Endothelial cell of umbilical vein (primary cell): ENCODE measurements around the gene CYP19A1. TPM values are rescaled to one million over a fixed set of nuclear protein-coding genes. Genes with fewer than 3 reads are reported as not detected.

Source experiments
- BruUV-seq: library from RNA; stranded (reverse); fragments of 400-500 nt; replicated peaks from 2 replicates; lab custom pipeline; 2021; lab: Mats Ljungman, UMichigan
- CTCF ChIA-PET: fragments of 300-600, 350-600 bp; sonication (Branson Sonifier 250); formaldehyde crosslinking; loops from one replicate; lab custom pipeline; 2021; ENCODE audit warnings: antibody characterized with exemption, inconsistent platforms; lab: Charles Lee
- POLR2A ChIA-PET: fragments of 300-600, 350-600 bp; sonication (Branson Sonifier 250); formaldehyde crosslinking; loops from one replicate; lab custom pipeline; 2021; ENCODE audit warnings: antibody characterized with exemption, inconsistent platforms; lab: Charles Lee
- DNase-seq: peaks from one replicate; pipeline ENCODE4 v3.0.0-alpha.2; 2011; ENCODE audit warnings: low read depth, low spot score
- FAIRE-seq: peaks from 2 replicates; lab custom pipeline; 2011; peaks lifted over from hg19 to GRCh38; lab: Jason Lieb, UNC
- H2AFZ ChIP-seq: 2 replicates; pipeline ENCODE4 v1.6.0; 2012; ENCODE audit warnings: low read depth, low read length, control low read depth, inconsistent platforms
- H3K27ac ChIP-seq: 2 replicates; pipeline ENCODE4 v1.5.1; 2011; ENCODE audit warnings: low read depth, mild to moderate bottlenecking, control low read depth, low read length, moderate library complexity; ENCODE audit not compliant: insufficient read depth
- H3K27me3 ChIP-seq, 2 experiments: 2 replicates each; pipeline versions ENCODE4 v1.6.0 to v1.6.1; 2011; ENCODE audit warnings: low read length in 2 of 2, mixed read lengths in 1 of 2; ENCODE audit not compliant: control insufficient read depth in 2 of 2, insufficient read depth in 2 of 2
- H3K36me3 ChIP-seq, 2 experiments: 2 replicates in 1 of 2; 3 replicates in 1 of 2; pipeline ENCODE4 v1.5.1; 2011; ENCODE audit warnings: low read length in 2 of 2, mild to moderate bottlenecking in 1 of 2, moderate library complexity in 1 of 2; ENCODE audit not compliant: control insufficient read depth in 2 of 2, insufficient read depth in 2 of 2; ENCODE audit errors: extremely low read depth in 1 of 2
- H3K4me1 ChIP-seq: 3 replicates; pipeline ENCODE4 v1.5.1; 2011; ENCODE audit warnings: mild to moderate bottlenecking, low read length; ENCODE audit not compliant: control insufficient read depth, insufficient read depth; ENCODE audit errors: extremely low read depth
- H3K4me2 ChIP-seq: 2 replicates; pipeline ENCODE4 v1.6.1; 2011; ENCODE audit warnings: low read length, control low read depth, mixed read lengths; ENCODE audit not compliant: insufficient read depth
- H3K4me3 ChIP-seq, 3 experiments: fragments of 200-600 bp in 1 of 3; sonication (generic), shearing (Covaris generic) in 1 of 3; replicated peaks in 1 of 3; 2 replicates each; pipeline ENCODE4 v1.5.1; 2011 to 2016; ENCODE audit warnings: control low read depth in 3 of 3, low read length in 3 of 3, mild to moderate bottlenecking in 2 of 3, inconsistent platforms in 1 of 3, low read depth in 1 of 3, moderate library complexity in 1 of 3; ENCODE audit not compliant: insufficient read depth in 1 of 3
- H3K79me2 ChIP-seq: 2 replicates; pipeline ENCODE4 v1.6.0; 2012; ENCODE audit warnings: low read length, inconsistent platforms; ENCODE audit not compliant: control insufficient read depth, insufficient read depth
- H3K9ac ChIP-seq: replicated peaks from 2 replicates; pipeline ENCODE3; 2011; ENCODE audit warnings: low read length, control low read depth; ENCODE audit not compliant: insufficient read depth; ENCODE audit errors: extremely low read depth
- H3K9me1 ChIP-seq: replicated peaks from 3 replicates; pipeline ENCODE4 v1.6.0; 2011; ENCODE audit warnings: mild to moderate bottlenecking, low read length; ENCODE audit not compliant: control insufficient read depth, insufficient read depth; ENCODE audit errors: extremely low read depth
- H3K9me3 ChIP-seq: replicated peaks from 2 replicates; pipeline ENCODE4 v1.5.1; 2012; ENCODE audit warnings: low read length, inconsistent platforms; ENCODE audit not compliant: control insufficient read depth, insufficient read depth
- H4K20me1 ChIP-seq: replicated peaks from 2 replicates; pipeline ENCODE3; 2011; ENCODE audit warnings: mild to moderate bottlenecking, low read length; ENCODE audit not compliant: control insufficient read depth, insufficient read depth; ENCODE audit errors: extremely low read depth
- CTCF ChIP-seq, 2 donors: IDR thresholded peaks; 1 replicate in 1 of 2; 2 replicates in 1 of 2; pipeline ENCODE4 v1.5.1; 2011; ENCODE audit warnings: low read length in 2 of 2, mild to moderate bottlenecking in 2 of 2, moderate library complexity in 2 of 2, control low read depth in 1 of 2, inconsistent platforms in 1 of 2, low read depth in 1 of 2; ENCODE audit not compliant: insufficient read depth in 1 of 2; ENCODE audit errors: extremely low read depth in 1 of 2
- EZH2 ChIP-seq: IDR thresholded peaks from 2 replicates; pipeline ENCODE4 v1.6.1; 2012; ENCODE audit warnings: borderline replicate concordance, low read depth, mild to moderate bottlenecking, moderate library complexity, low read length, inconsistent platforms; ENCODE audit not compliant: severe bottlenecking
- FOS ChIP-seq: IDR thresholded peaks from 2 replicates; pipeline ENCODE4 v1.6.1; 2011; ENCODE audit warnings: mild to moderate bottlenecking, low read length, moderate library complexity, borderline replicate concordance; ENCODE audit not compliant: insufficient read depth
- GATA2 ChIP-seq: IDR thresholded peaks from 2 replicates; pipeline ENCODE4 v1.7.0; 2011; ENCODE audit warnings: low read depth, mild to moderate bottlenecking, moderate library complexity, mixed read lengths, low read length; ENCODE audit not compliant: insufficient read length, insufficient read depth
- JUN ChIP-seq: IDR thresholded peaks from 2 replicates; pipeline ENCODE4 v1.6.1; 2011; ENCODE audit warnings: borderline replicate concordance, low read depth; ENCODE audit not compliant: insufficient read length, insufficient read depth
- MAX ChIP-seq: IDR thresholded peaks from 2 replicates; pipeline ENCODE4 v1.6.1; 2011; ENCODE audit not compliant: insufficient read depth, insufficient read length
- MYC ChIP-seq: IDR thresholded peaks from one replicate; pipeline ENCODE4 v1.6.1; 2011; ENCODE audit warnings: mild to moderate bottlenecking, low read depth, low read length
- POLR2A ChIP-seq: IDR thresholded peaks from 2 replicates; pipeline ENCODE4 v1.6.1; 2012; ENCODE audit warnings: low read depth, mild to moderate bottlenecking, control low read depth, low read length
- POLR2AphosphoS5 ChIP-seq: IDR thresholded peaks from 2 replicates; pipeline ENCODE4 v1.6.1; 2012; ENCODE audit warnings: low read depth, mild to moderate bottlenecking, control low read depth, low read length, moderate library complexity; ENCODE audit not compliant: insufficient read depth
- dilution Hi-C: fragments of 300-500 bp; cut with MboI; formaldehyde crosslinking; loops from one replicate; pipeline ENCODE4 v1.15.0; 2019; ENCODE audit warnings: low sequenced_read_pairs; ENCODE audit not compliant: extremely low pct_ligation_motif_present
- intact Hi-C: fragments of 100-400 bp; cut with micrococcal nuclease; formaldehyde crosslinking; loops from one replicate; pipeline ENCODE4 v1.10.0; 2022
- polyA plus RNA-seq, 4 experiments: library from polyadenylated mRNA; depleted of rRNA in 3 of 4; stranded (reverse) in 3 of 4; unstranded in 1 of 4; fragments of >200 nt; gene quantifications; 2 replicates each; pipeline versions ENCODE4 v1.2.1 to v1.2.3, GENCODE V29; 2011 to 2012; ENCODE audit warnings: missing spikeins in 1 of 4
- total RNA-seq: library from RNA; stranded (reverse); gene quantifications from 2 replicates; pipeline ENCODE4 v1.2.3, GENCODE V29; 2021

The CYP19A1 gene
- total and polyA plus RNA-seq, 2 donors (not counting 3 experiments of a cell fraction or from before 2014, with no cell fraction given): not detected

GRCh38 chr15:51270706-51271105, 67.7 kb downstream of the CYP19A1 start:
- H4K20me1 ChIP-seq: no peaks in the 10 kb centered on the region
- POLR2A ChIA-PET: no interaction called here
- H3K27ac ChIP-seq: no peak overlapping the region
- no peak overlapping the region for H3K4me2 ChIP-seq
- H3K36me3 ChIP-seq: no peaks in the 10 kb centered on the region
- H3K9me1 ChIP-seq: no peaks in the 10 kb centered on the region
- DNase-seq: no peak
- no peaks in the 10 kb centered on the region for H3K4me1 ChIP-seq
- TF ChIP-seq POLR2A: no peak
- TF ChIP-seq POLR2AphosphoS5: no peak
- TF ChIP-seq GATA2: no peak
- no peak for TF ChIP-seq CTCF (IDR thresholded peaks at IDR 0.05; ENCODE audit: extremely low read depth in 1 of 2, insufficient read depth in 1 of 2, low read depth in 1 of 2, low read length in 2 of 2)
- TF ChIP-seq MAX: no peak
- TF ChIP-seq FOS: no peak
- no peak for TF ChIP-seq JUN
- TF ChIP-seq MYC: no peak
- TF ChIP-seq EZH2: no peak
- H3K9ac ChIP-seq: no peak overlapping the region
- peaks cover 58 to 89% of the 10 kb centered on the region in 2 experiments for H3K27me3 ChIP-seq
- dilution Hi-C loops (no loop called here), intact Hi-C loops (no loop called here)
- H3K4me3 ChIP-seq: no peak overlapping the region
- H3K9me3 ChIP-seq: no peaks in the 10 kb centered on the region
- FAIRE-seq: no peak
- no peaks in the 10 kb centered on the region for H3K79me2 ChIP-seq
- CTCF ChIA-PET: interaction anchor here (0.7 to 1.9 kb wide), 3 partner anchors 8 to 11 kb away, joined by 3 to 6 read pairs (median 5); no protein-coding TSS in a partner anchor
- H2AFZ ChIP-seq: no peak overlapping the region
- no TSS peak for BruUV-seq
